ENCODE data around the gene C16orf92.

The C16orf92 gene

GRCh38 chr16:30022887-30023286, at the start of gene C16orf92:
C16orf92 (plus strand) TSS chr16:30023198; CDS start chr16:30023341, 143 bp downstream.
- H3K27ac ChIP-seq = no peak within 1 kb of the TSS
- no peak within 1 kb of the TSS for H3K4me3 ChIP-seq
- DNase-seq (ENCODE audit: low spot score) = no peak
- no peak for TF ChIP-seq CTCF (IDR thresholded peaks at IDR 0.05)

- Histone ChIP-seq H3K4me3 (peak within 1 kb of the TSS; percentile 89), H3K27ac (peak within 1 kb of the TSS; percentile 93 to 94)
- TF ChIP-seq CTCF (IDR thresholded peaks at IDR 0.05) = no peak
- DNase-seq (ENCODE audit: low spot score) = peak; percentile 100
These were observed 49.4 kb upstream of the C16orf92 start, which contains the start of gene TAOK2 for GRCh38 chr16:29973384-29974246. TAOK2 (plus strand) TSS chr16:29973868; CDS start chr16:29977773, 3,905 bp downstream.

GRCh38 chr16:29974291-29975133, 48.5 kb upstream of the C16orf92 start:
- no peak for TF ChIP-seq CTCF (IDR thresholded peaks at IDR 0.05)
- H3K4me3 ChIP-seq = peak overlapping the region; percentile 89
- peak overlapping the region; percentile 93 to 94 for H3K27ac ChIP-seq
- DNase-seq (ENCODE audit: low spot score) = peak; percentile 77

GRCh38 chr16:29975134-29975538, 47.9 kb upstream of the C16orf92 start:
- no peak for TF ChIP-seq CTCF (IDR thresholded peaks at IDR 0.05)
- Histone ChIP-seq H3K4me3 (peak overlapping the region; percentile 89), H3K27ac (peak overlapping the region in 1 of 2 donors; percentile 94)
- no peak for DNase-seq (ENCODE audit: low spot score)

- peak overlapping the region in 1 of 2 donors; percentile 94 for H3K27ac ChIP-seq
- TF ChIP-seq CTCF (IDR thresholded peaks at IDR 0.05) = no peak
- peak overlapping the region; percentile 89 for H3K4me3 ChIP-seq
- DNase-seq (ENCODE audit: low spot score) = no peak
These were observed 47.0 kb upstream of the C16orf92 start for GRCh38 chr16:29975811-29976511.

- Histone ChIP-seq H3K4me3 (peak overlapping the region; percentile 89), H3K27ac (peak overlapping the region; percentile 0 to 94)
- DNase-seq (ENCODE audit: low spot score) = no peak
- no peak for TF ChIP-seq CTCF (IDR thresholded peaks at IDR 0.05)
These were observed 45.8 kb upstream of the C16orf92 start for GRCh38 chr16:29977063-29977825.

All from coronary artery (tissue), 2 donors.